M059J (cell line): Measurements from ENCODE around the gene MAGI2. TPM values are rescaled to one million over a fixed set of nuclear protein-coding genes. Genes with fewer than 3 reads are reported as not detected.
A peak's percentile ranks its signal among the peaks of the same experiment; 100 is the strongest.
"Not testable (repeated sequence)": the region's sequence is repeated elsewhere in the genome, so short reads cannot be mapped to it uniquely, and the experiment has no call there.

Experiments used
- DNase-seq: peaks from one replicate; pipeline ENCODE4 v3.0.0-alpha.2; 2012; ENCODE audit warnings: low read depth
- total RNA-seq: library from RNA; depleted of rRNA; stranded (reverse); fragments of >200 nt; shearing (Covaris generic); gene quantifications from 2 replicates; pipeline ENCODE4 v1.2.3, GENCODE V29; 2014

MAGI2 gene
- total RNA-seq, 1 experiment from 2014 or later, result 1.2 TPM

- DNase-seq, result no peak
Measured at GRCh38 chr7:78359836-78360235, 1093.6 kb downstream of the MAGI2 start.

GRCh38 chr7:78357709-78358108 is 1095.8 kb downstream of the MAGI2 start:
- no peak for DNase-seq

- no peak for DNase-seq
Measured at GRCh38 chr7:78355834-78356233, 1097.6 kb downstream of the MAGI2 start.

- DNase-seq, result no peak
Measured at GRCh38 chr7:78350926-78351325, 1102.5 kb downstream of the MAGI2 start.

- no peak for DNase-seq
Measured at GRCh38 chr7:78350391-78350790, 1103.1 kb downstream of the MAGI2 start.

- DNase-seq, result no peak
Measured at GRCh38 chr7:78346827-78347226, 1106.6 kb downstream of the MAGI2 start.

- DNase-seq, result no peak
Measured at GRCh38 chr7:78345979-78346378, 1107.5 kb downstream of the MAGI2 start.

GRCh38 chr7:78345293-78345911 is 1108.1 kb downstream of the MAGI2 start:
- no peak for DNase-seq

GRCh38 chr7:78334426-78334825 is 1119.0 kb downstream of the MAGI2 start:
- no peak for DNase-seq

- no peak for DNase-seq
Measured at GRCh38 chr7:78333530-78334425, 1119.7 kb downstream of the MAGI2 start.

- DNase-seq, result no peak
Measured at GRCh38 chr7:78329001-78329655, 1124.3 kb downstream of the MAGI2 start.

GRCh38 chr7:78327718-78328117 is 1125.7 kb downstream of the MAGI2 start:
- DNase-seq, result no peak

- peak; percentile 69 for DNase-seq
Measured at GRCh38 chr7:78326876-78327275, 1126.6 kb downstream of the MAGI2 start.

- peak; percentile 61 for DNase-seq
Measured at GRCh38 chr7:78326189-78326588, 1127.3 kb downstream of the MAGI2 start.

- DNase-seq, result no peak
Measured at GRCh38 chr7:78323118-78323517, 1130.3 kb downstream of the MAGI2 start.

GRCh38 chr7:78322231-78322630 is 1131.2 kb downstream of the MAGI2 start:
- DNase-seq, result not testable (repeated sequence)

- DNase-seq, result no peak
Measured at GRCh38 chr7:78317371-78317770, 1136.1 kb downstream of the MAGI2 start.

GRCh38 chr7:78316110-78316509 is 1137.4 kb downstream of the MAGI2 start:
- DNase-seq, result no peak

GRCh38 chr7:78315119-78315518 is 1138.3 kb downstream of the MAGI2 start:
- peak; percentile 24 for DNase-seq

- no peak for DNase-seq
Measured at GRCh38 chr7:78311181-78311580, 1142.3 kb downstream of the MAGI2 start.

GRCh38 chr7:78307892-78308291 is 1145.6 kb downstream of the MAGI2 start:
- no peak for DNase-seq

- no peak for DNase-seq
Measured at GRCh38 chr7:78306634-78307033, 1146.8 kb downstream of the MAGI2 start.

GRCh38 chr7:78301407-78301806 is 1152.1 kb downstream of the MAGI2 start:
- peak; percentile 46 for DNase-seq
